ENCODE data around the gene CPNE5.
"Not testable (repeated sequence)": the region's sequence is repeated elsewhere in the genome, so short reads cannot be mapped to it uniquely, and the experiment has no call there.

Gene CPNE5

GRCh38 chr6:36725581-36725980 lies 113.7 kb downstream of the CPNE5 start:
- no peak for DNase-seq (ENCODE audit: low read depth in 2 of 2)

GRCh38 chr6:36724514-36725390 lies 114.5 kb downstream of the CPNE5 start:
- DNase-seq (ENCODE audit: low read depth in 2 of 2) = peak in 1 of 2 donors; percentile 16

- not testable (repeated sequence) for DNase-seq (ENCODE audit: low read depth in 2 of 2)
These were observed 115.3 kb downstream of the CPNE5 start for GRCh38 chr6:36723992-36724391.

GRCh38 chr6:36722879-36723278 lies 116.4 kb downstream of the CPNE5 start:
- no peak for DNase-seq (ENCODE audit: low read depth in 2 of 2)

- no peak for DNase-seq (ENCODE audit: low read depth in 2 of 2)
These were observed 116.9 kb downstream of the CPNE5 start for GRCh38 chr6:36722365-36722764.

GRCh38 chr6:36721369-36722140 lies 117.7 kb downstream of the CPNE5 start:
- no peak for DNase-seq (ENCODE audit: low read depth in 2 of 2)

GRCh38 chr6:36720251-36721141 lies 118.7 kb downstream of the CPNE5 start:
- no peak for DNase-seq (ENCODE audit: low read depth in 2 of 2)

GRCh38 chr6:36719126-36719525 lies 120.1 kb downstream of the CPNE5 start:
- no peak for DNase-seq (ENCODE audit: low read depth in 2 of 2)

- DNase-seq (ENCODE audit: low read depth in 2 of 2) = no peak
These were observed 120.7 kb downstream of the CPNE5 start for GRCh38 chr6:36718560-36718959.

GRCh38 chr6:36717871-36718540 lies 121.2 kb downstream of the CPNE5 start:
- no peak for DNase-seq (ENCODE audit: low read depth in 2 of 2)

- no peak for DNase-seq (ENCODE audit: low read depth in 2 of 2)
These were observed 121.9 kb downstream of the CPNE5 start for GRCh38 chr6:36717231-36717825.

- no peak for DNase-seq (ENCODE audit: low read depth in 2 of 2)
These were observed 122.7 kb downstream of the CPNE5 start for GRCh38 chr6:36716476-36717093.

- no peak for DNase-seq (ENCODE audit: low read depth in 2 of 2)
These were observed 123.8 kb downstream of the CPNE5 start for GRCh38 chr6:36715469-36715868.

- DNase-seq (ENCODE audit: low read depth in 2 of 2) = no peak
These were observed 124.7 kb downstream of the CPNE5 start for GRCh38 chr6:36714511-36714910.

- no peak for DNase-seq (ENCODE audit: low read depth in 2 of 2)
These were observed 125.4 kb downstream of the CPNE5 start for GRCh38 chr6:36713846-36714245.

GRCh38 chr6:36712816-36713215 lies 126.4 kb downstream of the CPNE5 start:
- DNase-seq (ENCODE audit: low read depth in 2 of 2) = no peak

- DNase-seq (ENCODE audit: low read depth in 2 of 2) = no peak
These were observed 132.9 kb downstream of the CPNE5 start for GRCh38 chr6:36706339-36706738.

GRCh38 chr6:36704961-36705577 lies 134.2 kb downstream of the CPNE5 start:
- not testable (repeated sequence) for DNase-seq (ENCODE audit: low read depth in 2 of 2)

- no peak for DNase-seq (ENCODE audit: low read depth in 2 of 2)
These were observed 135.3 kb downstream of the CPNE5 start for GRCh38 chr6:36703982-36704381.

- no peak for DNase-seq (ENCODE audit: low read depth in 2 of 2)
These were observed 136.1 kb downstream of the CPNE5 start for GRCh38 chr6:36703081-36703606.

All from stimulated activated CD8-positive, alpha-beta memory T cell treated with anti-CD3 and anti-CD28 coated beads, Interleukin-2, amount 100 ng/mL, for 1 hour (primary cell).